NCI-H2081 (cell line): ENCODE results near the gene TMEM163.
"Not testable (repeated sequence)": the region's sequence is repeated elsewhere in the genome, so short reads cannot be mapped to it uniquely, and the experiment has no call there.

ENCODE experiments used
- DNase-seq, 2 experiments: peaks; one replicate each; lab custom pipeline; 2025; lab: John Stamatoyannopoulos, UW

The TMEM163 gene

DNA sequence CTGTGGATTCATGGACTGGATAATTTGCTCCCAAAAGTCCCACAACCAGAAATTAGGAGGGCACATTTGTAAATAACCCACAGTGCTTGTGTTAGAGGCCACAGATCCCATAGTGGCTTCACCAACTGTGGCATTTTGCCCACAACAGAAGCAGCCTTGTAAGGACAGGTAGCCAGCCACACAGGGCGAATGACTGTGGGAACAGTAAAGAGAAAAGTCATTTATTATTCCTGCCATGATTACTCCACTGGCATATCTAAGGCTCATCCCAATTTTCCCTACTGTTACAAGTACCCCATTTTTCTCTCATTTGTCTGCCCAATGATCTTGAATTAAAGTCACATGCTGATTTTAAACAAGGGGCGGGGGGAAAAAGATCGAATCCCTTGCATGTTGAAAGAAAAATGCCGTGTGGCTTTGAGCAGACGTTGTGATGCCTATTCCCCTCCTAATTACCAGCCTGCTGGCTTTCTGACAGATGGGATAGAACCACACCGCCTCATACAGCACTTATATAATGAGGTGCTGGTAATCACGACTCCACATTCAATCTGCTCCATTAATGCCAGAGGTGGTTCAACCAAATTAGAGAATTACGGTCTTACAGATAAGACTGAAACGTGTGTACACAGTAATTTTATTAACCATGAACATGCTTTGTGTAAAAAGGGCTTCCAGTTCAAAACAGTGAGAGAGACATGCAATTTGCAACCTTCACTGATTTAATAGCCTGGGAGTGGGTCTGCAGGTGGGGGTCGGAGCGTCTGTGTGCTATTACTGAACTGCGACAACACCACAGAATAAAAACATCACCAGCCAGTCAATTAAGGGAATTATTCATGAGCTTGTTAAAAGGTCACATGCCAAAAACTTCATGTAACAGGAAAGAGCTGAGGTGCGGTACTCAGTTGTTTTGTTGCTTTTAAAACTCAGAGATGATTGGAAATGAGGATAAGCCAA, 196.0 kb downstream of the TMEM163 start:
- DNase-seq: peak; percentile 79 to 96

GRCh38 chr2:134518101-134518500, 200.7 kb downstream of the TMEM163 start:
- DNase-seq: no peak

DNA sequence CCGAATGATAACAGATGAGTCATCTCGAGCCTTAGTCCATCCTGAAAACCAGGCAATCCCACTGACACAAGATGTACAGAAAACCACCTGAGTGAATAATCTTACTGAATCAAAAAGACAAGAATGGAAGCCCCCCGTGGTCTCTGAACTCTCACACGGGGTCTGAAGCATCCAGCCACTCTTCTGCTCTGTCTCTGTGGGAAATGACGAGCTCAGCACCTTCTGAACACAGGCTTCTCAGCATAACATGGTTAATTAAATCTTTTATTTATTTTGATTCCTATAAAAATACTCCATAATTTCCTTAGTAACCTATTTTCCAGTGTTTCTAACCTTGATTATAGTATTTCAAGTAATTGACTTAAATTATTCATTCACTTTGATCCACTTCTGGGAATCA, 203.7 kb downstream of the TMEM163 start:
- DNase-seq: no peak

GRCh38 chr2:134513465-134513804, 205.4 kb downstream of the TMEM163 start:
- no peak for DNase-seq

DNA sequence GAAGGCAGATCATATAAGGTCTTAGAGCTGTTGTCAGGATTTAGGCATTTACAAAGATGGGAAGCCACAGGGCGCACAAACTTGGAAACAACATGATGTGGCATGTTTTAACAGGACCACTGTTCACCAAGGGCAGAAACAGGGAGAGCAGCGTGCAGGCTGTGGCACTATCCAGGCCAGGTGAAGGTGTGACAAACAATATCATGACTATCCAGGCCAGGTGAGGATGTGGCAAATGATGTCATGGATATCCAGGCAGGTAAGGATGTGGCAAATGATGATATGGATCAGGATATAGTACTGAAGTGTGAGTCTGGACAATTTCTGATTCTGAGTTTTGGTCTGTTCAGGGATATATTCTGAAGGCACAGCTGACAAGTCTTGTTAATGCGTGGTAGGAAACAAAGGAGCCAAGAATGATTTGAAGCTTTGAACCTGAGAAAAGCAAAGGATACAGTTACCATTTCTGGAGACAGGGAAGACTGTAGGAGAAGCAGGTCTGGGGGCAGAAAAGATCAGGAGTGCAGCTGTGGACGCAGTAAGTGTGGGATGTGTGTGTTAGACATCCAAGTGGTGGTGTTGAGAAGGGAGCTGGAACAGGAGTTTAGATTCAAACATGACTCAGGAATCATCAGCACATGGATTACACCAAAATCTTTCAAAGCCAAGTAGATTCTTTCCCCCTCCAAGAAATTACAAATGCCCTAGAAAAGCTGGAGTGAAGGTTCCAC, 205.9 kb downstream of the TMEM163 start:
- no peak for DNase-seq

DNA sequence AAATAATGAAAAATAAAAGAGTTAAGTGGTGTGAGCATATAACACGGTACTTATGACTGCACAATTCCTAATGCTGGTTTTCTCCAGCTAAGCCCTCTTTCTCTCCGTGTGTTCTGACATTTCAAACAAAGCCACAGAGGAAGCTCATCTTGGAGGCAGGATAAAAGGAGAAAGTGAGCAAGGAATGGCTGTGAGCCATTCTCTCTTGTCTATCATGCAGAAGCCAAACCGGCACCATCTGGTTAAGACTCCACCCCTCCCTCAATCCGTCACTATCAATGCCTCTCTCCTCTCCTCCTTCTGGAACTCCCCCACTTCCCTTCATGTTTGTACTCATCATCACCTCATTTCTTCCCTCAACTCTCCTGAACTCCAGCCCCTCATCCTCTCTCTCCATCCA, 210.4 kb downstream of the TMEM163 start:
- peak; percentile 54 to 77 for DNase-seq

- no peak for DNase-seq
Measured at GRCh38 chr2:134507697-134508096, 211.1 kb downstream of the TMEM163 start.

- DNase-seq: not testable (repeated sequence)
Measured at GRCh38 chr2:134507159-134507558, 211.6 kb downstream of the TMEM163 start.

DNA sequence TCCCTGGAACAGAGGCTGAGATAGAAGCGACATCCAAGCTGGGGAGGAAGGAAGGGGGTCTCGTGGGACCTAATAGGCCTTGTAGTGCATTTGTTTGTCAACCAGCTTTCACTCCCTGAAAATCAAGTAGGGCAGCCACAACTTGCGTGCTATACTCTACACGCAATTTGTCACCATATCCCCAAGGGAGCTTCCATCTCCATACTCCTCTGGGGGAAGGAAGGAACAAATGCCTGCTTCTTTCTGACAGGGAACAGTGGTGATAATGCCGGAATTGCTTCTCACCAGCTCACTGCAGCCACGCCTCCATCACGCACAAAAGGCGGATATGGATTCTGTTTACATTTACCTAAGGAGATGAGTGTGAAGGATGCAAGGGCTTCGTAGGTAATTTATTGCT, 213.4 kb downstream of the TMEM163 start:
- no peak for DNase-seq

- DNase-seq: no peak
Measured at GRCh38 chr2:134504586-134505336, 214.0 kb downstream of the TMEM163 start.

DNA sequence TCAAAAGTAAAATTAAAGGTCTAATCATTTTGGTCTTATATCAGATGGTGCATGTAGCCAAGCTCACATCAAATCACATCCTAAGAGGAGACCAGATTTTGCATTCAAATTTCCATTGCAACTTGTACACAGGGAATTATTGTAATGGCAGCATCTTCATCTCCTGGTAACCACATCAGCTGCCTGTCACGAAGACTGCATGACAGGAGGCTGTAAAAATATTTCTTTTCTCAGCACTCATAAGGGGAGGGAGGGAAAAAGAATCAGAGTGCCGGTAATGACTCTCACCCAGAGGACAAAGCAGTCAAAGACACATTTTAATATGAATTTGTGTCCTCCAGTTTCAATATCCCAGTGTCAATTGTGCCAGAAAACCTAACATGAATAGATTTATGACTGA, 216.7 kb downstream of the TMEM163 start:
- no peak for DNase-seq

DNA sequence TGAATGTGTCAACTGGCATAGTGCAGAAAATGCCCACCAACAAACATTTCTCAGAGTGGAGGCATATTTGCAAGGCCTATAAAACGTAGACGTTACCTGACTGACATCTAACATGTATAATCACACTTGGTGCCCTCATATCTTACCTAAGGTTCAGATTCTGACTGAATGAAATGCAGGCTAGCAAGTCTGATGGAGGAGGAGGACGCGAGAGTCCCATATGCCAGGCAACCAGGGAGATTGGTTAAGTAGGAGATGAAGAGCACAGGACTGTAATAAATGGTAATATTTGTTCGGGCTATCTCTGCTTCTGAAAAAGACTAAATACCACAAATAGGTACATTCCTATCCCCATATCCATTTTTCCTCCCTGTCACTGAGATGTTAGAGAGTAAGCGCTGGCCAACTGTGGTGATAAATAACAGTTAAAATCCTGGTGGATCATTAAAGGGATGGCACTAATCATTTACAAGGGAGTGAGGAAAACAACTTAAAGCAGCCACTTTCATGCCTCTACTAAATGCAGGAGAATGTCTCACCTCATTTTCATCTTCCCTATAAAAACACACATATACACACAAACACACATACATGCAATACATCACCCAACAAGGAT, 217.2 kb downstream of the TMEM163 start:
- DNase-seq: no peak

GRCh38 chr2:134500211-134500935, 218.4 kb downstream of the TMEM163 start:
- no peak for DNase-seq

GRCh38 chr2:134499307-134499926, 219.4 kb downstream of the TMEM163 start:
- no peak for DNase-seq

GRCh38 chr2:134498654-134499053, 220.1 kb downstream of the TMEM163 start:
- no peak for DNase-seq

- no peak for DNase-seq
Measured at GRCh38 chr2:134493797-134494196, 225.0 kb downstream of the TMEM163 start.

DNA sequence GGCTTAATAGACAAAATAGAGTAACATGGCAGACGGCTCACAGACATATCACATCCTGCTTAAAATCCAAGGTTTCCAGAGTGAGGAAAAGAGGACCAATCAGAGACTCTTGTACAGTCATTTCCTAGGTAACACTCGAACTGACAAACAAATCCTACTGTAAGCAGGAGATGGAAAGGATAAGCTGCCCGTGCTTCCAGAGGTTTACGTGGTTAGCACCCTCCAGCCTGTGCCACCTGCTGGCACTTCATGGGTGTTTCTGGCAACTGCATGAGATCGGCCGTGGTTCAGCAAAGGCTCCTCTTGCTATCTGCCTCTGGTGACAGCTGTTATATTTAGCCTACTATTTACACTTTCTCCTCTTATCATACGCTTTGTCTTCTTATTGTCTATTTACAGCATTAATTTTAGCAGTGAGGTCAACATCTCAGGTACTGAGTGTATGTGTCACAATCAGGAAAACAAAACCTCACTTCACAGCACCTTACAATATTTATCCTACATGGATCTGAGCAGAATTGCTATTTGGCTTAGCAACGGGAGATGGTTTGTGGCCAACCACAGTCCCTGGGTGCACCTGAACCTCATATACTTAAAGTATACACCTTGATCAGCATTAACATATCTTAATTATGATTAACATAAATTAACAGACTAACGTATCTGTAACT, 226.9 kb downstream of the TMEM163 start:
- DNase-seq: peak; percentile 88 to 96

DNA sequence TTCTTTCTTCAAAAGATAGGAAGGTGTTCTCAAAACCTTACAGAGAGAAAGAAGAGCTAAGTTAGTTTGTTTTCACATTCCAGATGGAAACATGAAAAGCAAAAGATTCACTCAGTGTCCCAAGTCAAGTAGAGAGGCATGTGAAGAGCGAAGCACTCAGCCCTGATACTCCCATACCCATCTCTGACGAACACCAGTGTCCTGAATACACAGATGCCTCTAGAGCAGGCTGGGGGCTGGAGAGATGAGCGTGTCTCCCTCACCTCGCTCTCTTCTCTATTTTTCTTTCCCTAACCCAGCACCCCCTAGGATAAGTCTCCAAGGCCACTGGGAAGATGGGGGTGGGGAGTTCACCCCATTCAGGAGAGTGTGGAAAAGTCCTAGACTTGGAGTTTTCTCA, 227.8 kb downstream of the TMEM163 start:
- DNase-seq: no peak

- no peak for DNase-seq
Measured at GRCh38 chr2:134490559-134490958, 228.2 kb downstream of the TMEM163 start.

DNA sequence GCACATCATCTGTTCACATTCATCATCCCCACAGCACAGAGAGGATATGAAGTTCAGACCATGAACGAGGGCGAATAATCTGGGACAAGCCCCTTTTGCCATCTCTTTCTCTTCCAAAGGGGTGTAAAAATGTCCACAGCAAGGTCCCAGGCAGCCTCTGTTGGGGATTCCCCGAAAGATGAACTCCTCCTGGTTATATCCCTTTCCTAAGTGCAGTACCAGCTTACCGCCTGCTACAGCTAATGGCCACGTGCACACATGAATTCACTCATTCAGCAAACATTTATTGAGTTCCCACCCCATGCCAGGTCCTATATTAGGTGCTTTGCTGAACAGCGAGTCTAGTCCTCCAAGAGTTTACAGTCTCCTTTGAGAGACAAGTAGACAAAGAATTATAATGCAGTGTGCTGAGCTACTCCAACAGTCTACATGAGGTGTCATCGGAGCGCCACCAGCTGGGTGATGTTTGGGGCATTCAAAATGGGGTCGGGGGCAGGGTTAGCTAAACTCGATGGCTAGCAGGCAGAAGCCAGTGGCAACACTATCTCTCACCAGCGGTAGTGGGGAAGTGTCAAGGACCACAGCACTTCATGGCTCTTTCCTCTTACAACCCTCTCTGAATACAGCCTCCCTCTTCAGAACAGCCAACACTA, 228.9 kb downstream of the TMEM163 start:
- DNase-seq: no peak
